Ovary (tissue), 9 donors: Measurements from ENCODE around the gene CRIM1. TPM values are rescaled to one million over a fixed set of nuclear protein-coding genes. Genes with fewer than 3 reads are reported as not detected.

ENCODE experiments used
- DNase-seq, 5 donors: peaks; one replicate each; pipeline ENCODE4 v3.0.0-alpha.2; 2019 to 2020
- H3K27ac ChIP-seq, 2 donors: fragments of 200-600 bp; one replicate each; pipeline versions ENCODE4 v1.5.1 to v1.8.0; 2019 to 2022
- H3K27me3 ChIP-seq: fragments of 200-600 bp; one replicate; pipeline ENCODE4 v1.8.0; 2022
- H3K36me3 ChIP-seq: fragments of 200-600 bp; sonication (generic); one replicate; pipeline ENCODE4 v1.5.1; 2019
- H3K4me1 ChIP-seq: one replicate; pipeline ENCODE4 v1.8.1; 2013; ENCODE audit warnings: mild to moderate bottlenecking, moderate library complexity; ENCODE audit not compliant: insufficient read depth
- H3K4me3 ChIP-seq: fragments of 200-600 bp; sonication (generic); one replicate; pipeline ENCODE4 v1.5.1; 2017
- H3K9me3 ChIP-seq, 2 donors: fragments of 200-600 bp in 1 of 2; sonication (generic) in 1 of 2; one replicate each; pipeline versions ENCODE4 v1.5.1 to v1.8.1; 2013 to 2019; ENCODE audit warnings: mild to moderate bottlenecking in 1 of 2, moderate library complexity in 1 of 2
- CTCF ChIP-seq, 3 donors: fragments of 450-650 bp in 2 of 3; fragments of 200-600 bp in 1 of 3; IDR thresholded peaks; one replicate each; pipeline versions ENCODE4 v1.5.1 to v1.8.0; 2016 to 2022; ENCODE audit warnings: antibody characterized with exemption in 3 of 3, mild to moderate bottlenecking in 1 of 3
- EP300 ChIP-seq: sonication (generic); formaldehyde crosslinking; IDR thresholded peaks from one replicate; pipeline ENCODE4 v1.6.1; 2017; ENCODE audit warnings: antibody characterized with exemption
- POLR2A ChIP-seq: fragments of 450-650 bp; IDR thresholded peaks from one replicate; pipeline ENCODE4 v1.6.1; 2017; ENCODE audit warnings: antibody characterized with exemption, mild to moderate bottlenecking, moderate library complexity
- WGBS, 3 donors: extraction: QIAGEN DNeasy Blood & Tissue Kit in 1 of 3; methylation state at CpG; one replicate each; pipeline versions ENCODE4 v1.1.5 to v1.1.7; 2013 to 2017; 5-methylcytosine and 5-hydroxymethylcytosine counted together
- intact Hi-C, 4 donors: fragments of 100-400 bp; cut with DNase I; formaldehyde crosslinking; loops; one replicate each; pipeline versions ENCODE4 v1.11.0 to v1.15.1; 2022 to 2023
- polyA plus RNA-seq, 2 donors: library from polyadenylated mRNA; stranded (reverse); fragments of 200-250 nt in 1 of 2; fragments of 350-450 nt in 1 of 2; fragmentation: Illumina TruSeq in 1 of 2; extraction: RNeasy Lipid Tissue Mini Kit (QIAGEN cat#74804) in 1 of 2; gene quantifications; one replicate each; pipeline ENCODE4 v1.2.3, GENCODE V29; 2013 to 2014
- total RNA-seq, 7 donors: library from RNA; depleted of rRNA in 2 of 7; stranded (reverse); fragments of >200 nt in 2 of 7; fragmentation: NEBNext Ultra II Directional in 3 of 7; extraction: Animal tissue kit (Norgen Biotek cat#: 25700) in 3 of 7; gene quantifications; one replicate each; pipeline versions ENCODE4 v1.1.0 to v1.2.4, GENCODE V29; 2016 to 2023
- donor health status: DM: no; HTN: no; CAD: no; lungs with moderate emphysema.
- donor health status: DM: no; HTN: no; CAD: no.
- donor health status: Bipolar disorder and iron deficiency.
- donor health status: DM: yes; HTN: yes; CAD: no.
- donor health status: DM: no; HTN: no; CAD: no.
- donor health status: DM: yes; HTN: yes; CAD: no.

Gene CRIM1
- total and polyA plus RNA-seq, 9 donors: 38.4 to 134 (median 65.0) TPM

GRCh38 chr2:36559221-36559942 lies 203.8 kb downstream of the CRIM1 start:
- TF ChIP-seq EP300: no peak
- no peak for TF ChIP-seq POLR2A
- TF ChIP-seq CTCF (IDR thresholded peaks at IDR 0.05): no peak
- Histone ChIP-seq H3K9me3 (no peaks in the 10 kb centered on the region), H3K4me3 (no peak overlapping the region), H3K27me3 (no peaks in the 10 kb centered on the region), H3K27ac (no peak overlapping the region), H3K36me3 (no peaks in the 10 kb centered on the region), H3K4me1 (peaks cover 6% of the 10 kb centered on the region)
- no peak for DNase-seq
- 89 to 93% (median 91%) methylated on average over 11 of the region's 11 CpGs for WGBS, 3 donors
- intact Hi-C loops: loop anchor here in 1 of 4 donors (2.0 kb wide), 1 partner anchor 63 kb away; no protein-coding TSS in a partner anchor

- 94 to 97% (median 97%) methylated on average over 5 of the region's 5 CpGs for whole genome bisulfite sequencing, 3 donors
- peaks cover 6% of the 10 kb centered on the region for H3K4me1 ChIP-seq
- TF ChIP-seq CTCF (IDR thresholded peaks at IDR 0.05) (no peak), POLR2A (no peak), EP300 (no peak)
- no peaks in the 10 kb centered on the region for H3K36me3 ChIP-seq
- intact Hi-C loops: no loop called here
- H3K27ac ChIP-seq: no peak overlapping the region
- DNase-seq: no peak
- H3K27me3 ChIP-seq: no peaks in the 10 kb centered on the region
- H3K9me3 ChIP-seq: no peaks in the 10 kb centered on the region
- no peak overlapping the region for H3K4me3 ChIP-seq
These were observed 205.1 kb downstream of the CRIM1 start for GRCh38 chr2:36560726-36561125.

- WGBS, 3 donors: 58 to 68% (median 67%) methylated on average over 8 of the region's 8 CpGs
- H3K4me1 ChIP-seq: peaks cover 6% of the 10 kb centered on the region
- no peak overlapping the region for H3K27ac ChIP-seq
- intact Hi-C loops: no loop called here
- DNase-seq: no peak
- H3K9me3 ChIP-seq: no peaks in the 10 kb centered on the region
- H3K36me3 ChIP-seq: no peaks in the 10 kb centered on the region
- H3K27me3 ChIP-seq: no peaks in the 10 kb centered on the region
- TF ChIP-seq CTCF (IDR thresholded peaks at IDR 0.05): no peak
- TF ChIP-seq POLR2A: no peak
- TF ChIP-seq EP300: no peak
- no peak overlapping the region for H3K4me3 ChIP-seq
These were observed 205.8 kb downstream of the CRIM1 start for GRCh38 chr2:36561237-36561944.

GRCh38 chr2:36562240-36562639 lies 206.7 kb downstream of the CRIM1 start:
- Histone ChIP-seq H3K27me3 (no peaks in the 10 kb centered on the region), H3K4me3 (no peak overlapping the region), H3K9me3 (no peaks in the 10 kb centered on the region), H3K27ac (no peak overlapping the region), H3K4me1 (peaks cover 6% of the 10 kb centered on the region), H3K36me3 (no peaks in the 10 kb centered on the region)
- WGBS, 3 donors: 24 to 36% (median 27%) methylated on average over 1 of the region's 1 CpG
- DNase-seq: no peak
- intact Hi-C loops: no loop called here
- no peak for TF ChIP-seq EP300
- TF ChIP-seq POLR2A: no peak
- no peak for TF ChIP-seq CTCF (IDR thresholded peaks at IDR 0.05)
